ENCODE measurements around the gene DNAJC21. TPM values are rescaled to one million over a fixed set of nuclear protein-coding genes. Genes with fewer than 3 reads are reported as not detected.

The DNAJC21 gene
- total and polyA plus RNA-seq, 9 of the 15 experiments (the other 6 are each of a cell fraction or from before 2014, with no cell fraction given): 26.6 to 105 (median 70.7) TPM

- TF ChIP-seq ZNF232 (CRISPR knock-in tag; IDR thresholded peaks at IDR 0.05) (no peak), E2F3 (CRISPR knock-in tag; IDR thresholded peaks at IDR 0.05) (no peak), ZBTB9 (CRISPR knock-in tag; IDR thresholded peaks at IDR 0.05) (no peak), RUNX1 (IDR thresholded peaks at IDR 0.05; ENCODE audit: low read depth) (no peak), ZNF699 (CRISPR knock-in tag; IDR thresholded peaks at IDR 0.05; ENCODE audit: insufficient replicate concordance) (no peak), ZNF449 (CRISPR knock-in tag; IDR thresholded peaks at IDR 0.05) (no peak), DPF2 (IDR thresholded peaks at IDR 0.05) (no peak), HMGN3 (IDR thresholded peaks at IDR 0.05; ENCODE audit: borderline replicate concordance, extremely low read depth, insufficient read length, low read depth, low read length) (no peak), ZBTB26 (CRISPR knock-in tag; IDR thresholded peaks at IDR 0.05) (no peak), POLR2H (tag; IDR thresholded peaks at IDR 0.05; ENCODE audit: low read depth) (no peak), NCOA2 (IDR thresholded peaks at IDR 0.05; ENCODE audit: partially characterized antibody in 2 of 2) (no peak), FIP1L1 (IDR thresholded peaks at IDR 0.05; ENCODE audit: low read depth, low read length, poor library complexity, severe bottlenecking) (no peak), TFAP4 (CRISPR knock-in tag; IDR thresholded peaks at IDR 0.05; ENCODE audit: borderline replicate concordance) (no peak), CHD4 (IDR thresholded peaks at IDR 0.05; ENCODE audit: insufficient read depth, insufficient replicate concordance, low read depth, low read length, poor library complexity, severe bottlenecking) (no peak), NCOA4 (IDR thresholded peaks at IDR 0.05; ENCODE audit: partially characterized antibody) (no peak), ZZZ3 (IDR thresholded peaks at IDR 0.05) (no peak), ZKSCAN1 (IDR thresholded peaks at IDR 0.05; ENCODE audit: low read depth, low read length) (no peak), ZNF12 (CRISPR knock-in tag; IDR thresholded peaks at IDR 0.05) (no peak), NR0B1 (IDR thresholded peaks at IDR 0.05; ENCODE audit: partially characterized antibody) (no peak), STAT6 (CRISPR knock-in tag; IDR thresholded peaks at IDR 0.05) (no peak)
Measured at GRCh38 chr5:34959323-34959722, 30.0 kb downstream of the DNAJC21 start (continued).
